B cell (primary cell): ENCODE data around the gene SIRPB1. TPM values are rescaled to one million over a fixed set of nuclear protein-coding genes. Genes with fewer than 3 reads are reported as not detected.

Experiments used
- ATAC-seq: fragments of 200-7000 bp; cut with Tn5 transposase; one replicate; pipeline ENCODE4 v1.10.0; 2021; ENCODE audit warnings: low read depth, mild to moderate bottlenecking, moderate number of reproducible peaks, moderate library complexity
- CTCF ChIA-PET: fragments of 350-600 bp; sonication (Branson Sonifier 250); formaldehyde crosslinking; loops from one replicate; lab custom pipeline; 2021; ENCODE audit warnings: antibody characterized with exemption, inconsistent platforms; lab: Charles Lee
- POLR2A ChIA-PET: fragments of 350-600 bp; sonication (Branson Sonifier 250); formaldehyde crosslinking; loops from one replicate; lab custom pipeline; 2021; ENCODE audit warnings: antibody characterized with exemption; lab: Charles Lee
- DNase-seq: peaks from one replicate; pipeline ENCODE4 v3.0.0; 2013
- H2AFZ ChIP-seq: 2 replicates; pipeline ENCODE4 v1.6.1; 2012; ENCODE audit warnings: mild to moderate bottlenecking, low read depth, low read length; ENCODE audit not compliant: insufficient read depth, poor library complexity, severe bottlenecking
- H3K27ac ChIP-seq, 2 donors: 1 replicate in 1 of 2; 2 replicates in 1 of 2; pipeline ENCODE4 v1.5.1; 2012 to 2013; ENCODE audit warnings: low read length in 2 of 2, mild to moderate bottlenecking in 2 of 2, moderate library complexity in 1 of 2
- H3K27me3 ChIP-seq, 4 experiments: fragments of 200-600 bp in 1 of 4; sonication (generic) in 1 of 4; replicated peaks in 1 of 4; 1 replicate in 2 of 4; 2 replicates in 2 of 4; pipeline versions ENCODE4 v1.6.1 to v1.7.0; 2013 to 2016; ENCODE audit warnings: low read length in 3 of 4, mild to moderate bottlenecking in 2 of 4, mixed read lengths in 1 of 4, moderate library complexity in 1 of 4; ENCODE audit not compliant: insufficient read depth in 4 of 4, control insufficient read depth in 3 of 4; ENCODE audit errors: control extremely low read depth in 1 of 4
- H3K36me3 ChIP-seq, 2 experiments: replicated peaks in 1 of 2; 1 replicate in 1 of 2; 2 replicates in 1 of 2; pipeline versions ENCODE4 v1.6.1 to v1.7.1; 2013; ENCODE audit warnings: low read length in 1 of 2; ENCODE audit not compliant: insufficient read depth in 2 of 2, control insufficient read depth in 1 of 2; ENCODE audit errors: control extremely low read depth in 1 of 2, extremely low read depth in 1 of 2
- H3K4me1 ChIP-seq, 2 donors: fragments of 200-600 bp in 1 of 2; sonication (generic) in 1 of 2; 1 replicate in 1 of 2; 2 replicates in 1 of 2; pipeline versions ENCODE4 v1.5.1 to v1.6.1; 2013 to 2017; ENCODE audit warnings: low read length in 2 of 2; ENCODE audit not compliant: control insufficient read depth in 2 of 2, insufficient read depth in 2 of 2
- H3K4me2 ChIP-seq: replicated peaks from 2 replicates; pipeline ENCODE3; 2012; ENCODE audit warnings: mild to moderate bottlenecking, low read depth, low read length; ENCODE audit not compliant: poor library complexity, severe bottlenecking
- H3K4me3 ChIP-seq, 5 experiments: fragments of 200-600 bp in 1 of 5; sonication (generic) in 1 of 5; 1 replicate in 3 of 5; 2 replicates in 2 of 5; pipeline versions ENCODE4 v1.5.1 to v1.7.0; 2011 to 2016; ENCODE audit warnings: low read length in 4 of 5, mild to moderate bottlenecking in 4 of 5, low read depth in 2 of 5, control low read depth in 1 of 5, moderate library complexity in 1 of 5; ENCODE audit not compliant: insufficient read depth in 1 of 5; ENCODE audit errors: control extremely low read depth in 1 of 5, extremely low read depth in 1 of 5
- H3K79me2 ChIP-seq: fragments of 200-600 bp; sonication (generic); one replicate; pipeline ENCODE4 v1.6.0; 2016; ENCODE audit warnings: low read length; ENCODE audit not compliant: control insufficient read depth, insufficient read depth
- H3K9ac ChIP-seq: fragments of 200-600 bp; sonication (generic); 2 replicates; pipeline ENCODE4 v1.6.1; 2017; ENCODE audit warnings: mild to moderate bottlenecking, low read length, moderate library complexity
- H3K9me3 ChIP-seq, 3 donors: one replicate each; pipeline versions ENCODE4 v1.6.1 to v1.7.1; 2013; ENCODE audit warnings: low read length in 2 of 3; ENCODE audit not compliant: control insufficient read depth in 2 of 3, insufficient read depth in 1 of 3; ENCODE audit errors: control extremely low read depth in 1 of 3
- H4K20me1 ChIP-seq: 2 replicates; pipeline ENCODE4 v1.6.0; 2012; ENCODE audit warnings: mild to moderate bottlenecking, low read length; ENCODE audit not compliant: insufficient read depth, control insufficient read depth, poor library complexity, severe bottlenecking
- H3K27ac Mint-ChIP-seq: one replicate; pipeline ENCODE4 v1.8.0; 2021; ENCODE audit warnings: mixed read lengths
- H3K27me3 Mint-ChIP-seq: one replicate; pipeline ENCODE4 v1.8.0; 2021; ENCODE audit warnings: mixed read lengths
- H3K4me1 Mint-ChIP-seq: one replicate; pipeline ENCODE4 v1.8.0; 2021; ENCODE audit warnings: mixed read lengths
- H3K4me3 Mint-ChIP-seq: one replicate; pipeline ENCODE4 v1.8.0; 2021; ENCODE audit warnings: mixed read lengths
- H3K9me3 Mint-ChIP-seq: one replicate; pipeline ENCODE4 v1.8.0; 2022; ENCODE audit warnings: mixed read lengths; ENCODE audit not compliant: insufficient read depth
- EZH2 ChIP-seq: IDR thresholded peaks from 2 replicates; pipeline ENCODE4 v1.6.1; 2012; ENCODE audit warnings: borderline replicate concordance, low read depth, mild to moderate bottlenecking, moderate library complexity, low read length; ENCODE audit not compliant: insufficient read depth, poor library complexity, severe bottlenecking
- WGBS: methylation state at CpG from one replicate; pipeline ENCODE4 v1.1.5; 2013; ENCODE audit warnings: missing lambda C conversion rate; ENCODE audit not compliant: insufficient coverage; 5-methylcytosine and 5-hydroxymethylcytosine counted together
- intact Hi-C: fragments of 100-400 bp; cut with micrococcal nuclease; formaldehyde crosslinking; loops from one replicate; pipeline ENCODE4 v1.10.0; 2022
- polyA plus RNA-seq: library from polyadenylated mRNA; depleted of rRNA; stranded (reverse); fragments of >200 nt; gene quantifications from 2 replicates; pipeline ENCODE4 v1.2.3, GENCODE V29; 2012
- total RNA-seq, 2 donors: library from RNA; stranded (reverse); fragments of 120-200 nt in 1 of 2; gene quantifications; 1 replicate in 1 of 2; 2 replicates in 1 of 2; pipeline versions ENCODE4 v1.2.3 to v1.2.4, GENCODE V29; 2013 to 2022
- TF ChIP-seq, protein P1 (sequence below): fragments of 200-600 bp; IDR thresholded peaks from one replicate; pipeline ENCODE4 v1.8.0; 2022; ENCODE audit warnings: antibody characterized with exemption, mild to moderate bottlenecking

SIRPB1 gene
- total and polyA plus RNA-seq, 2 donors (not counting 1 experiment from before 2014, with no cell fraction given) = 1.3 to 1.7 TPM

DNA sequence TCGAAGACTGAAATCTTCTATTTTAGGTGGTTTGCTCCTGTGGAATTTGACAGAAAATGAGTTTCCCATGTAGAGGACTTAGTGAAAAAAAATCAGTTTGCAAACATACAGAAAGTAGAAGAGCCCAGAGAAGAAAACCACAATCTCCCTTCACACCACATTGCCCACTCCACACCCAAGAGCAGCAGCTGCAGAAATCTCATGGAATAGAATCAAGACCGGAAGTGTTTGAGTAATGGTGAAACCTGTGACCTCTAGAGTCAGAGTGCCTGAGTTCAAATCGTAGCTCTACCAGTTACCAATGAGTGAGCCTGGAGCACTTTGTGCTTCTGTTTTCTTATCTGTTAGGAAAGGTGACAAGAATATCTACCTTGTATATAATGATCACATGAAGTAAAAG is 33.2 kb upstream of the SIRPB1 start:
- intact Hi-C loops = no loop called here
- Histone ChIP-seq H3K9me3 (no peaks in the 10 kb centered on the region), H3K36me3 (no peaks in the 10 kb centered on the region), H3K79me2 (no peaks in the 10 kb centered on the region), H3K27me3 (peaks cover 0 to 3% (median 0%) of the 10 kb centered on the region in 4 experiments), H3K4me2 (no peak overlapping the region), H3K4me3 (no peak overlapping the region), H3K4me1 (peaks cover 0 to 5% of the 10 kb centered on the region in 2 donors), H3K27ac (no peak overlapping the region), H3K9ac (no peak overlapping the region), H2AFZ (no peak overlapping the region), H4K20me1 (no peaks in the 10 kb centered on the region)
- Mint-ChIP-seq H3K4me3 (no peak overlapping the region), H3K27me3 (peaks cover 5% of the 10 kb centered on the region), H3K9me3 (no peaks in the 10 kb centered on the region), H3K4me1 (peaks cover 4% of the 10 kb centered on the region), H3K27ac (no peak overlapping the region)
- TF ChIP-seq, protein P1, sequence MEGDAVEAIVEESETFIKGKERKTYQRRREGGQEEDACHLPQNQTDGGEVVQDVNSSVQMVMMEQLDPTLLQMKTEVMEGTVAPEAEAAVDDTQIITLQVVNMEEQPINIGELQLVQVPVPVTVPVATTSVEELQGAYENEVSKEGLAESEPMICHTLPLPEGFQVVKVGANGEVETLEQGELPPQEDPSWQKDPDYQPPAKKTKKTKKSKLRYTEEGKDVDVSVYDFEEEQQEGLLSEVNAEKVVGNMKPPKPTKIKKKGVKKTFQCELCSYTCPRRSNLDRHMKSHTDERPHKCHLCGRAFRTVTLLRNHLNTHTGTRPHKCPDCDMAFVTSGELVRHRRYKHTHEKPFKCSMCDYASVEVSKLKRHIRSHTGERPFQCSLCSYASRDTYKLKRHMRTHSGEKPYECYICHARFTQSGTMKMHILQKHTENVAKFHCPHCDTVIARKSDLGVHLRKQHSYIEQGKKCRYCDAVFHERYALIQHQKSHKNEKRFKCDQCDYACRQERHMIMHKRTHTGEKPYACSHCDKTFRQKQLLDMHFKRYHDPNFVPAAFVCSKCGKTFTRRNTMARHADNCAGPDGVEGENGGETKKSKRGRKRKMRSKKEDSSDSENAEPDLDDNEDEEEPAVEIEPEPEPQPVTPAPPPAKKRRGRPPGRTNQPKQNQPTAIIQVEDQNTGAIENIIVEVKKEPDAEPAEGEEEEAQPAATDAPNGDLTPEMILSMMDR = no peak
- no peak for TF ChIP-seq EZH2
- ChIA-PET POLR2A (no interaction called here), CTCF (no interaction called here)
- no peak for DNase-seq
- ATAC-seq = no peak
- whole genome bisulfite sequencing = no CpG with 5 or more reads among the region's 3 CpGs

GRCh38 chr20:1652104-1652503 is 32.3 kb upstream of the SIRPB1 start:
- Histone ChIP-seq H4K20me1 (no peaks in the 10 kb centered on the region), H3K27me3 (no peaks in the 10 kb centered on the region), H3K9me3 (no peaks in the 10 kb centered on the region), H3K36me3 (no peaks in the 10 kb centered on the region), H3K79me2 (no peaks in the 10 kb centered on the region), H3K4me3 (no peak overlapping the region), H3K9ac (no peak overlapping the region), H3K4me1 (no peaks in the 10 kb centered on the region), H2AFZ (no peak overlapping the region), H3K27ac (no peak overlapping the region), H3K4me2 (no peak overlapping the region)
- no peak overlapping the region for H3K4me3 Mint-ChIP-seq
- ATAC-seq = no peak
- POLR2A ChIA-PET = no interaction called here
- peaks cover 4% of the 10 kb centered on the region for H3K4me1 Mint-ChIP-seq
- no peak for DNase-seq
- H3K9me3 Mint-ChIP-seq = no peaks in the 10 kb centered on the region
- H3K27me3 Mint-ChIP-seq = peaks cover 5% of the 10 kb centered on the region
- no peak for TF ChIP-seq EZH2
- TF ChIP-seq, protein P1 = no peak
- intact Hi-C loops = no loop called here
- CTCF ChIA-PET = no interaction called here
- H3K27ac Mint-ChIP-seq = no peak overlapping the region
- WGBS = no CpG with 5 or more reads among the region's 1 CpG
